Amygdala (tissue), 56 donors: Measurements from ENCODE around the gene RSPRY1.
A peak's percentile ranks its signal among the peaks of the same experiment; 100 is the strongest.

Experiments
- DNase-seq, 56 donors: peaks; one replicate each; lab custom pipeline; 2025; lab: John Stamatoyannopoulos, UW

The RSPRY1 gene

GRCh38 chr16:57284952-57285363, 98.8 kb downstream of the RSPRY1 start:
- DNase-seq: no peak

- no peak for DNase-seq
Measured at GRCh38 chr16:57285379-57285778, 99.2 kb downstream of the RSPRY1 start.

DNA sequence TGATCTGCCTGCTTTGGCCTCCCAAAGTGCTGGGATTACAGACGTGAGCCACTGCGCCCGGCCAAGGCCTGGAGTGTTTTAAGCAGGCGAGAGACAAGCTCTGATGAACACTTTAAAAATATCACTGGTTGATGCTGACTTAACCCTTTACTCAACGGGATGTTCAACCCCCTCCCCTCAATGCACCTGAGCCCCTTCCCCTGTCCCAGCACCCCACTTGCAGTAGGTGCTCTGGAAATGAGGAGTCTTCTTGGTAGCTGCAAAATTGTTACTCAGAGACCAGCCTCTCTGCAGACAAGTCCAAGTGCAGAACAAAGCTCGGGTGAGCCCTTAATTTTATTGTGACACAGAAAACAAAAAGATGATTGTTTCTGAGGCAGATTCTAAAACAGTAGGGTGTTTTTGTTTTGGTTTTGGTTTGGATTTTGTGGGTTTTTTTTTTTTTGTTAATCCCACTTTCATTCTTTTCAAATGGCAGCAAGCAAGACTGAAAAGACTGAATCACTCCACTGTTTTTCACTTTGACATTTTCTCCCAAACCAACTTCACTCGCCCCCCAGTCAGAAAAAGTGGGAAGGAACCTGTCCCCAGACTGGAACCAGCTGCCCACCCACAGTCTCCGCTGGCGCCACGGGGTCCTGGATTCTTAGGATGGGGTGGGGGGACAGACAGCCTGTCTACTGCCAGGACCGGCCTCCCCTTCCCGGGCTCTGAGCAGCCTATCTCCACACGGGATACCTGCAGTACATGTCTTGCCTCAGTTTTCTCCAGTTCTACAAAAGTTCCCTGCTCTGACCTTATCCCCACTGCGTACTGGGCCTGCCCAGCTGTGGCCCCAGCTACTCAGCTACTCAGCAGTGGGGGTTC, 103.5 kb downstream of the RSPRY1 start:
- DNase-seq: peak in 16 of 56 donors; percentile 17 to 67 (median 43)
